Adipose tissue (tissue), 3 donors: ENCODE data around the gene HTR2A. TPM values are rescaled to one million over a fixed set of nuclear protein-coding genes. Genes with fewer than 3 reads are reported as not detected.

Source experiments
- H3K27ac ChIP-seq: one replicate; pipeline ENCODE4 v1.5.1; 2013; ENCODE audit warnings: low read depth, low read length
- WGBS, 3 donors: extraction: QIAGEN DNeasy Blood & Tissue Kit; methylation state at CpG; one replicate each; pipeline ENCODE4 v1.1.7; 2013; 5-methylcytosine and 5-hydroxymethylcytosine counted together
- polyA plus RNA-seq, 3 donors: library from polyadenylated mRNA; stranded (reverse); fragments of 200-250 nt; gene quantifications; one replicate each; pipeline ENCODE4 v1.2.3, GENCODE V29; 2013
- donor health status: healthy with polysubstance abuse.
- donor health status: Bipolar disorder and iron deficiency.
- donor health status: healthy.

HTR2A gene
- 1 to 10 TPM in 1 of 3 donors, under 1 TPM in 2; 0.06 to 1.6 (median 0.48) TPM for polyA plus RNA-seq

DNA sequence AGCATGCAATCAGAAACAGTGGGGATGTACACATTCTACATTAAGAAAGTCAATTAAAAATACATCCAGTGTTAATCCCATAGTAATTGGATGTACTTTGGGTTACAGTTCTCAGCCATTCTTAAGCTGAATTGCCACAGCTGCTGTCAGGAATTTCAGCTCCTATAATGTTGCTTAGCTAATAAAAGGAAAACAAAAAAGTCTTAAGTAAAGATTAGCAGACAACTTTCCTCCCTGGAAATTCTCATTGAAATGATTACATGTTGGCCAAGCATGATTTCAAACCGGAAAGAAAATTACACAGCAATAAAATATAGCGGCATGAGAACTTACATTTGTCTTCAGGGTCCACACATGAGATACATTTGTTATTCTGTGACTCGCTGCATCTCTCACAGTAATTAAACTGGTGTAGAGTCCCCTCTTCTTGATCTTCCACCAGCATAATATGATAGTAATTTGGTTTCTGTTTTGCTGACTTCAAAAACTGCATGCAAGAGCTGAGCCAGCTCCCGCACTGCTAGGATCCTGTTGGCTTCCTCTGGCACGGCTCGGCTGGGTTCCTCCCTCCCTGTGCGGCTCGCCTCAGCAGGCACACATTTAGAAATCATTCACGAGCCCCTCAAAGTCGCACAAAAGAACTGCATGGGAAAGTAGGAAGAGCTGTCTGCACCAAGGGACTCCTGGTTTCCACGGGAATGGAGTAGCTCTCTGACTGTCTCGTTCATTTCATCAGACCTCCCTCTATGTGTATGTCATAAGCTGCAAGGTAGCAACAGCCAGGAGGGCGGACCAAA is at the start of gene HTR2A:
TSS of gene HTR2A (minus strand) at position 713 of the 797 bp plus-strand sequence. CDS start 1,147 bp downstream, outside the sequence.
- 10 to 21% (median 13%) methylated on average over 13 of the region's 13 CpGs for WGBS, 3 donors
- no peak within 1 kb of the TSS for H3K27ac ChIP-seq

DNA sequence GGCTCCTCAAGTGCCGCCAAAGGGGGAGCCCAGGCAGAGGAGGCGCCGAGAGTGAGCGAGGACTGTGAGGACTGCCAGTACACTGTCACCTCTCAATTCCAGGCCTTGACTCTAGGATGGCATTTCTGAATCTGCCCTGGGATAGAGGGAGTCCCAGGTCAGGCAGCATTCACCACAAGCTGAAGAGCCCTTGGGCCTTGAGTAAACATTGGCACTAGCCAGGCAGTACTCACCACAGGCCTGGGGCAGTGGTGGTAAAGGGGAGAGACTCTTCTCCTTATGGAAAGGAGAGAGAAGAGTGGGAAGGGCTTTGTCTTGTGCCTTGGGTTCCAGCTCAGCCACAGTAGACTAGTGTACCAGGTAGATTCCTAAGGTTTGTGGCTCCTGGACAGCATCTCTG is 39.7 kb upstream of the HTR2A start:
- no peak overlapping the region for H3K27ac ChIP-seq
- WGBS, 3 donors: 93 to 100% (median 97%) methylated on average over 4 of the region's 4 CpGs

DNA sequence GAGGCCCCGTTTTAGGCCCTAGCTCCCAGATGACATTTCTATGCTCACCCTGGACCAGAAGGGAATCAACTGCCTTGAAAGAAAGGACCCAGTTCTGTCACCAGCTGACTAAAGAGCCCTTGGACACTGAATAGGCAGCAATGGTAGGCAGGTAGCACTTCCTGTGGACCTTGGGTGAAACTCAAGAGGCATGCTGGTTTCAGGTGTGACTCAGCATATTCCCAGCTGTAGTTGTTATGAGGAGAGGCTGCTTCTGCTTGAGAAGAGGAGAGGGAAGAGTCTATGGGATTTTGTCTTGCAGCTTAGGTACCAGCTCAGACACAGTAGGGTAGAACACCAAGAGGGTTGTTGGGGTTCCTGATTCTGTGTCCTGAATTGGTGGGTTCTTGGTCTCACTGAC is 37.9 kb upstream of the HTR2A start:
- no peak overlapping the region for H3K27ac ChIP-seq
- 50 to 82% (median 78%) methylated on average over 1 of the region's 1 CpG for WGBS, 3 donors

DNA sequence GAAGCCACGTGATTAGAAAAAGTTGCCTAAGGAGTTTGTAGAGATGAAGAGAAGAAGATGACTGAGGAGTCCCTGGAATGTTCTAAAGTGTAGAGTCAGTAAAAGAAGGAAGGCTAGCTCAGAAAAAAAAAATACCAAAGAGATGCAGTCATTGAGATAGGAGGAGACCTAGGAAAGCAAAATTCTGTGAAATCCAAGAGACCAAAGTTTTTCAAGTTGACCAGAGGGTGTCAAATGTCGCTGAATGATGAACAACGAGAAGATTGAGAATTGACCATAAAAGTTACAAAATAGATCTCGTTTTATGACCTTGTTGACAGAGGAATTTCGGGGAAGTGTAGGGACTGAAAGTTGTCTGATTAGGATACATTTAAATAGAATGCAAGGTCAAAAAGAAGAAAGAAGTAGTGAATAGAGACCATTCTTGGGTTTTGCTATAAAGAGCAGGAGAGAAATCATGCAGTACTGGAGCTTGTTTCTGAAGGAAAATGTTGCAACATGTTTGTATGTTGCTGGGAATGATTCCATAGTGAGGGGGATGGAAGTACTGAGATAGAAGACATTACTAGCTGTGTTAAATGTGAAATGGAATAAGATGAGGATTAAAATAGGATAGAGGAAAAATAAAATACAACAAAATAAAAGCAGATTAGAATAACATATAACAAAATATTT is 30.2 kb upstream of the HTR2A start:
- H3K27ac ChIP-seq: no peak overlapping the region
- 65 to 81% (median 73%) methylated on average over 5 of the region's 5 CpGs for WGBS, 3 donors

DNA sequence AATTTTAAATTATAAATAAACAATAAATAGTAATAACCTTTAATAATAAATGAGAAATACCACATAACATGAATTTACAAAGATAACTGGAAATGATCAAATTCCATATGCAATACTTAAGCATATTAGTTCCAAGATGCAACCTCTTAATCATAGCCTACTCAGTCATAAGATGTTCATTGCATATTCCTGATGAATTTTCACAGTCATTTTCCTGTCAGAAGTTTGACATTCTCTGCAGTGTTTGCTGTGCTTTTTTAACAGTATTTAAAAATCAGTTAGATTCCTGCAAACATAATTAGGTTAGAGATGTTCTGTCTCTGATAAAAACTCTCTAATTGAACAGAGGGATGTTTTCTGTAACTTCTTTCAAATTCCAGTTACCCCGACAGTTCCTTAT is 28.6 kb upstream of the HTR2A start:
- 82 to 91% (median 90%) methylated on average over 1 of the region's 1 CpG for WGBS, 3 donors

DNA sequence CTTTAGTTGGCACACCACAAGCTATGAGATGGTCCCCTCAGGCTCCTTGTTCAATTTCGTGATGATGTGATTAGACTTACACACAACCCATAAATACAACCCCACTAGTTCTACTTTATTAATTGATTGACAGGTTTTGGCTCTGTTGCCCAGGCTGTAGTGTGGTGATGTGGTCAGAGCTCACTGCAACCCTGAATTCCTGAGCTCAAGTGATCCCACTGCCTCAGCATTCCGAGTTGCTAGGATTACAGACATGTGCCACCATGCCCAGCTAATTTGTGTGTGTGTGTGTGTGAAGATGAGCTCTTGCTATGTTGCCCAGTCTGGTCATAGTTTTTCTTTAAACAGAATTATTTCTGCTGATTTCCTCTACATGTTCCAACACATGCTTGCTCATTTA is 17.5 kb upstream of the HTR2A start:
- H3K27ac ChIP-seq: no peak overlapping the region
- 53 to 83% (median 80%) methylated on average over 2 of the region's 2 CpGs for WGBS, 3 donors

More for the DNA sequence above, 28.6 kb upstream of the HTR2A start:
- H3K27ac ChIP-seq: no peak overlapping the region

DNA sequence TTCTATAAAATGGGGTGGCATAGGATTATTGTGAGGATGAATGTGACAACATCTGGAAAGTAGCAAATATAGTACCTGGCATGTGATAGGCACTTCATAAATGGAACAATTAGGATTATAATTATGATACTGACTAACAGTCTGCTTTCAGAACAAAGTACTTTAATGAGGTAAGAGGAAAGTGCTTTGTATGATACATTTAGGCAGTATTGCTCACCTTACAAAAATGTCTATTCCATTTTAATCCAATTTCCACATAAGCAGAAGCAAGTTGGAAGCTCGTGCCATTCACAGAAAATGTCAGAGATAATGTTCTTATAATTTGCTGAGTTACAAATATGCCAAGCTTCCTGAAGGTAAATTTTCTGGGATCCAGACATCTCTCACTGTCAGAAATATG is 16.9 kb upstream of the HTR2A start:
- 75 to 88% (median 81%) methylated on average over 1 of the region's 1 CpG for WGBS, 3 donors

DNA sequence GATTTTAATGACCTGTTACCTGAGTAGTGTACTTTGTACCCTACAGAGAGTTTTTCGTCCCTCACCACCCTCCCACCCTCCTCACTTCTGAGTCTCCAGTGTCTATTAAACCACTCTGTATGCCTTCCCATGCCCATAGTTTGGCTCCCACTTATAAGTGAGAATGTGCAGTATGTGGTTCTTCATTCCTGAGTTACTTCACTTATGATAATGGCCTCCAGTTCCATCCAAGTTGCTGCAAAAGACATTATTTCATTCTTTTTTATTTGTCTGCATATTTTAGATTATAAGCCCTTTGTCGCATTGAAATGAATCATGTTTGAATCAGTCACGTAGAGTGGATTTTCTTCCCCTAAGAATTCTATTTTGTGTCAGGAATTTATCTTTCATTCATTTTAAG is 12.2 kb upstream of the HTR2A start:
- 51 to 90% (median 90%) methylated on average over 3 of the region's 3 CpGs for WGBS, 3 donors
- no peak overlapping the region for H3K27ac ChIP-seq

More for the DNA sequence above, 16.9 kb upstream of the HTR2A start:
- H3K27ac ChIP-seq: no peak overlapping the region

DNA sequence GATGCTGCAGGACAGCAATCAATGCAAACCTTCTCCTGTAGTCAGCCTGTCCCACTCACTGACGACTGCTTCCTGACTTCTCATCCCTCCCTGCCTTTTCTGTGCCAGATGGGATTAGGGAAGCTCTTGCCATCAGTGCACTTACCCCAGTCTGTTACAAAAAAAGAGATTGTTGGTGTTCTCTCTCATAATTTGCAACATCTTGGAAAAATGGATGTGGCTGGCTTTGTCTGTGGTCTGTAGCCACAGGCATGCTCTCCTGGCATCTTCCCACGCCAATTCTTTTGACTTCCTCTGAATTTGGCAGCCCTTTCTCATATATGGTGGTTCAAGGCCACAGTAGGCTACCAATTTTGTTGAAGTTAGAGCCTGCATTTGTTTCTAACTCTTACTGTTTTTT is 11.6 kb upstream of the HTR2A start:
- 60 to 82% (median 77%) methylated on average over 2 of the region's 2 CpGs for WGBS, 3 donors
- H3K27ac ChIP-seq: no peak overlapping the region

DNA sequence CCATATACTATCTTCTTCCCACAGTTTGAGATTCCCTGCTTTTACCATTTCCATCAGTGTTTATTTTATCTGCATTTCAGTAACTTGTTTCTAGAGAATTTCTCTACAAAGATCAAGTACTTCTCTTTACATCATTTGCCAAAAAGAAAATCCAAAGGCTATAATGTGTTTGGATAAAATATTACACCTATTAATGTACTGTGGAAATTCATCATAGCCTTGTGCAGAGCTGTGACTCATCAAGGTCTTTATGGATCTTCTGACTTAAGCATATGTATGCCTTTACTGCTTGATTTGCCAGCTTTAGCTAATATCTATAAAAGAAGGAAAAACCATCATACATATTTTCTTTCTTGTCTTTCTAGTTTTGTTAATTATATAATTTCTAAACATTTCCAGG is 9.6 kb upstream of the HTR2A start:
- H3K27ac ChIP-seq: no peak overlapping the region

DNA sequence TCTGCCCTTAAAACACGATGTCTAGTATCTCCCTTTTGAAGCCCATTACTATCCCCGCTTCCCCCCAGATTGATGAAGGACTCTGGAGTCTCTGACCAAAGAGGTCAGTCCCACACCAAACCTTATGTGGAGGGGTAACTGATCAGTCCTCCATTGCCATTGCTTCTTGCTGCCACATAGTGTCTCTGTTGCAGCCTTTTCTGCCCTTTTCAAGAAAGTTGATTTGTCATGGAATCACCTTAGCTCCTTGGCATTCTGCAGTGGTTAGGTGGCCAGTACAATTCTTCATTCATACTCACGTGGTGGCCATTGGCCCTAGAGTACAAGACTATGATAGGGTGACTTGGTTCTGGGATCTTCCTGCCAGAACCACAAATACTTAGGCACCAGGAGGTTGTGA is 8.4 kb upstream of the HTR2A start:
- 70 to 75% (median 70%) methylated on average over 3 of the region's 3 CpGs for WGBS, 3 donors
- no peak overlapping the region for H3K27ac ChIP-seq

DNA sequence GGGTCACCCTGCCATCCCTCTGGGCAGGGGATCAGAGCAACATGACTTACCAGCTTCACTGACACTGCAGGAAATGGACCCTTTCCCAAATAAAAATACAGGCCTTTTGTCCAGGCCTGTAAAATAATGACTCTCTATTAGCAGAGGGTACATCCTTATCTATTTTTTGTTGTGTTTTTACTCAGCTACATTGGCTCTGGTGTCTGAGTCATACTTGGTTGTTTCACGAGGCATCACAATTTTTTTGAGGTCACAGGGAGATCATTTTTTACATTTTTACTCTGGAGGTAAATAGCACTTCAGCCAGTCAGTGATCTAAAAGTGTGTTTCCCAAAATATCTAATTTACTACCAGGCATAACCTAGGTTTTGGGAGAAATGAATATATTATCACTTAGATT is 6.9 kb upstream of the HTR2A start:
- WGBS, 3 donors: 50 to 56% (median 54%) methylated on average over 1 of the region's 1 CpG

DNA sequence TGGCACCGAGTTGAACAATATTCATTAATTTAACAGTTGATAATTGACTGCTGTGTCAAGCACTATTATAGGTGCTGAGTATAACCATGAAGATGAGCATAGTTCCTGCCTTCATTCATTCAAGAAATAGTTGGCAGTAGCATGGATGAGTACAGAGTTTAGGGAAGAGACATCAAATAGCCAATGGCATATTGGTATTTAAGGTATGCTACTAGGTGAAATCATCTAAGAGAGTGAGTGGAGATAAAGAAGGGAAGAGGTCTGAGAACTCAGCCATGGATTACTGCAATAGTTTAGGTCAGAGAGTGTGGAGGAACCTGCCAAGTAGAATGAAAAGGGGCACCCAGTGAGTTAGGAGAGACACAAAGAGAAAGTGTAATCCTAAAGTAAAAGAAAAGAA is 4.9 kb upstream of the HTR2A start:
- WGBS, 3 donors: 64 to 86% (median 77%) methylated on average over 1 of the region's 1 CpG
- H3K27ac ChIP-seq: no peak overlapping the region

More for the DNA sequence above, 6.9 kb upstream of the HTR2A start:
- no peak overlapping the region for H3K27ac ChIP-seq

DNA sequence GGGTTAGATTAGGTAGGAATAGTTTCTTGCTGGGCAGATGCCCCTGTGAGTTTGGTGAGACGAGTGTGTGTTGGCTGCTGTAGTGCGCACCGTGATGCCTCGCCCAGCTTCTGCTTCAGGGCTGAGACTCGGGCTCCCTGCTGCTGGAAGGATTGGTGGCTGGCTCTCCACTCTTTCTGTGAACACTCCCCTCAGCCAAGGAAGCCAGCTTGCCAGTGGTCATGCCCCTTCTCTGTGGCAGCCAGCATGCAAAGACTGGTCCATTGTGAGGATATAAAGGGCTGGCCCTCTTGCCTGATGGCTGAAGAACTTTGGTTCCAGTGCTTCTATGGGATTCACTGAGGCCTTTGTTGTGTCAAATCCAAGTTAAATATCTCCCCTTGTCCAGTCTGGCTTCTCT is 2.9 kb upstream of the HTR2A start:
- H3K27ac ChIP-seq: no peak overlapping the region
- WGBS, 3 donors: 78 to 93% (median 81%) methylated on average over 5 of the region's 5 CpGs

DNA sequence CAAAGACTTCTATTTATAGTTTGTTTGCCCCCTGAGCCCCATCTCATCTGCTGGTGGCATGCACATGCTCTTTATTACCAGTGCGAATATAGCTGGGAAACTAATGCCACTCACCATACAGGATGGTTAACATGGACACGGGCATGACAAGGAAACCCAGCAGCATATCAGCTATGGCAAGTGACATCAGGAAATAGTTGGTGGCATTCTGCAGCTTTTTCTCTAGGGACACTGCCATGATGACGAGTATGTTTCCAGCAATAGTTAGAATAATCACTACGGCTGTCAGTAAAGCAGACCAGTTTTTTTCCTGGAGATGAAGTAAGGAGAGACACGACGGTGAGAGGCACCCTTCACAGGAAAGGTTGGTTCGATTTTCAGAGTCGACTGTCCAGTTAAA is 1.5 kb downstream of the HTR2A start:
- WGBS, 3 donors: 60 to 63% (median 61%) methylated on average over 8 of the region's 8 CpGs

DNA sequence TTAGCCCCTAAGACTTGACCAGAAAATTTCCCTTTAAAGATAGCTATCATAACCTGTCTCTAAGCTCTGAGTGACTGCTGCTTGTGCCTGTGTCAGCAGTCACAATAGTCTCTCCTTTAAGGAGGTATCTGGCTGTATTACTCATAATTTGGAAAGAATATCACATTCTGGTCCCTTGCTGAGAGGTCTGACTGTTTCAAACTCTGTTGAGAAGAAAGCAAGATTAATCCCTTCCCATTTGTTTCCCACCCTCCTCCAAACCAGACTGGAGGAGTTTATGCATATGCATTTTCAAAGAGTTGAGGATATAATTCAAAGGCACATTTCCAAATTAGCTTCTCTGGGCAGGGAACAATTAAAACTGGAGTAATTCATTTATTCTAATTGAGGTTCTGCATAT is 2.3 kb downstream of the HTR2A start:
- H3K27ac ChIP-seq: no peak overlapping the region

More for the DNA sequence above, 1.5 kb downstream of the HTR2A start:
- no peak overlapping the region for H3K27ac ChIP-seq

DNA sequence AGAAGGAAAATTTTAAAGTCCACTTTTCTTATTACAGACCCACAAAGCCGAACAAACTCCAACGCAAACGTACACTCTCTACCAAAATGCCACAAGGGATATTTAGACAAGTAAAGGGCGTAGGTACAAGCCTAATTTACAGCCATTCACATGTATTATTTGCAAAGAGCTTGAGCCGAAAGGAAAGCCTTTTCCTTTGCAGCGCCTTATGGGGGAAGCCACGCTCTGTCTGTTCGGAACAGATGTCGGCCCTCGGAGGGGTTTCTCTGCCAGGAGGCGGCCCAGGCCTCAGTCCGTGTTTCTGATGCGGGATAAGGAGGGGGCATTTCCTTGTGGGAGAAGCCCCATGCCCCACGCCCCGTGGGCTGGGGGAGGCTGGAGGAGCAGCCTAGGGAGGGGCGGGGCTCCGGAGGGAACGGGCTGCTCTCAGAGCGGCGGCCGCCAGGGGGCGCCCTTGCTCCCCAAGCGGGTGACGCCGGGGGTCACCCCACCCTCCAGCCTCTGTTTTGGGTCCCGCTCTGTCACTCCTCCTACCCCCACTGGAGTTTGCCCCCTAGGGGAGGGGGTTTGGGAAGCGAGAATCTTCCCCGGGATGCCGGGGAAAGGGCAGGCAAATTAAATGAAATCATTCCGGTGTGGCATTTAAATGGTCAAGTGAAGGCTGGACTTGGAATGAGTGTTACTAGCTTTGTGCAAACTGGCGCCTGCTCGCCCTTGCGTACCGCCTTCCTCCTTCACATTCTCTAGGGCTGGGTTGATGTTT is 2.9 kb downstream of the HTR2A start:
- WGBS, 3 donors: 1 to 2% (median 2%) methylated on average over 29 to 34 of the region's 34 CpGs
- no peak overlapping the region for H3K27ac ChIP-seq

DNA sequence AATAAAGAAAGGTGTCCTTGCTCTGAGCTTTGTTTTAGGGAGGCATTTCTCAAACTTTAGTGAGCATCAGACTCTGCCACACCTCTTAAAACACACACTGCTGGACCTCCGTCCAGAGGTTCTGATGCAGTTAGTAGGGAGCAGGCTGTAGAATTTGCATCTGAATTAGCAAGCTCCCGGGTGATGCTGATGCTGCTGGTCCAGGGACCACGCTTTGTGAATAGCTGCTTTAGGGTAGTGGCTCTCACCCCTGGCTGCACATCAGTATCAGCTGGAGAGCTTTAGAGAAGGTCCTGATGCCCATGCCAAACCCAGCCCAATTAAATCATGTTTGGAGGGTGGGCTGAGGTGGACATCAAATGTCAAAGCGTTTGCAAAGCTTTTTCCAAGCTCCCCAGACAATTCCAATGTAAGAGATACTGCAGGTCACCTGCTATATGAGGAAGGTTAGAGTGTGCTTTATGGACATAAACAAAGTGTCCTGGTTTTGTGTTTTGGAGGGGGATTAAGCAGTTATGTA is 3.6 kb downstream of the HTR2A start:
- 48 to 51% (median 51%) methylated on average over 4 of the region's 4 CpGs for WGBS, 3 donors
- H3K27ac ChIP-seq: no peak overlapping the region

DNA sequence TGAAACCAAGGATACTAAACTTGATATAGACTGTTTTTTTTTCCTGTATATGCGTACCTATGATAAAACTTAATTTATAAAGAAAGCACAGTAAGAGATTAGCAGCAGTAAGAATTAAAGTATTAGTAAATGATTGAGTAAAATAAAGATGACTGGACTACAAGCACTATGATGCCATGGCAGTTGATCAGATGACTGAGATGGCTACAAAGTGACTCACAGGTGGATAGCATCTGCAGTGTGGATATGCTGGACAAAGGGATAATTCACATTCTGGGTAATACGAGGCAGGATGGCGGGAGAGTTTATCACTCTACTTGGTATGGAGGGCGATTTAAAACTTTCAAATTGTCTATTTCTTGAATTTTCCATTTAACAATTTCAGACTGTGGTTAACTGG is 11.8 kb downstream of the HTR2A start:
- H3K27ac ChIP-seq: no peak overlapping the region
- WGBS, 3 donors: 86 to 93% (median 93%) methylated on average over 4 of the region's 4 CpGs
